HCT116 (cell line): ENCODE data around the gene RNF8. TPM values are rescaled to one million over a fixed set of nuclear protein-coding genes. Genes with fewer than 3 reads are reported as not detected.

ENCODE experiments used
- ATAC-seq: fragments of 200-7000 bp; cut with Tn5 transposase; 2 replicates; pipeline ENCODE4 v1.9.1; 2020; ENCODE audit warnings: mild to moderate bottlenecking, moderate library complexity
- BruUV-seq: library from RNA; stranded (reverse); fragments of 400-500 nt; replicated peaks from 2 replicates; lab custom pipeline; 2021; lab: Mats Ljungman, UMichigan
- CTCF ChIA-PET: fragments of 300-600 bp; sonication (Branson Sonifier 250); formaldehyde crosslinking; loops from one replicate; lab custom pipeline; 2021; ENCODE audit warnings: antibody characterized with exemption; lab: Charles Lee
- POLR2A ChIA-PET: fragments of 300-600, 350-600 bp; sonication (Branson Sonifier 250); formaldehyde crosslinking; loops from one replicate; lab custom pipeline; 2021; ENCODE audit warnings: antibody characterized with exemption; lab: Charles Lee
- RAD21 ChIA-PET, 2 experiments: fragments of 300-600 bp; sonication (Branson Sonifier 250); formaldehyde crosslinking; loops; one replicate each; lab custom pipeline; 2023; ENCODE audit warnings: low total read pairs in 2 of 2; ENCODE audit not compliant: uncharacterized antibody in 2 of 2, unreplicated experiment in 2 of 2, low non-redundant PET in 1 of 2; lab: Charles Lee
- DNase-seq: peaks from one replicate; pipeline ENCODE4 v3.0.0-alpha.2; 2010; ENCODE audit warnings: low read depth, low spot score
- H2AFZ ChIP-seq: fragments of 200-600 bp; shearing (Covaris generic), sonication (generic); 2 replicates; pipeline ENCODE4 v1.6.1; 2017; ENCODE audit warnings: low read depth, mixed run types, mixed read lengths, antibody characterized with exemption, low read length; ENCODE audit not compliant: poor library complexity, severe bottlenecking
- H3K27ac ChIP-seq: 2 replicates; pipeline ENCODE4 v1.5.1; 2012; ENCODE audit warnings: low read depth, low read length
- H3K27me3 ChIP-seq: fragments of 200-600 bp; sonication (generic); 2 replicates; pipeline ENCODE4 v1.6.1; 2016; ENCODE audit warnings: mixed run types, low read length, mixed read lengths; ENCODE audit not compliant: insufficient read depth
- H3K36me3 ChIP-seq, 2 experiments: fragments of 200-500 bp in 1 of 2; fragments of 200-600 bp in 1 of 2; sonication (Bioruptor generic) in 1 of 2; sonication (generic) in 1 of 2; 2 replicates each; pipeline versions ENCODE4 v1.5.1 to v1.6.1; 2014 to 2016; ENCODE audit warnings: low read length in 2 of 2, inconsistent platforms in 1 of 2, mixed read lengths in 1 of 2, mixed run types in 1 of 2; ENCODE audit not compliant: insufficient read depth in 2 of 2, control insufficient read depth in 1 of 2
- H3K4me1 ChIP-seq, 2 experiments: fragments of 200-600 bp in 1 of 2; sonication (generic) in 1 of 2; 2 replicates each; pipeline versions ENCODE4 v1.5.1 to v1.6.1; 2012 to 2017; ENCODE audit warnings: low read length in 2 of 2, inconsistent platforms in 1 of 2, mild to moderate bottlenecking in 1 of 2, mixed read lengths in 1 of 2, mixed run types in 1 of 2, moderate library complexity in 1 of 2; ENCODE audit not compliant: insufficient read depth in 2 of 2, control insufficient read depth in 1 of 2
- H3K4me2 ChIP-seq: fragments of 200-600 bp; sonication (generic); 2 replicates; pipeline ENCODE4 v1.6.1; 2017; ENCODE audit warnings: mixed run types, low read length, mixed read lengths
- H3K4me3 ChIP-seq, 2 experiments: fragments of 200-600 bp in 1 of 2; sonication (generic) in 1 of 2; replicated peaks in 1 of 2; 2 replicates each; pipeline ENCODE4 v1.5.1; 2011 to 2016; ENCODE audit warnings: low read length in 2 of 2, control low read depth in 1 of 2, low read depth in 1 of 2, mild to moderate bottlenecking in 1 of 2, mixed read lengths in 1 of 2, mixed run types in 1 of 2
- H3K79me2 ChIP-seq: fragments of 200-600 bp; sonication (generic); 2 replicates; pipeline ENCODE4 v1.6.1; 2017; ENCODE audit warnings: mild to moderate bottlenecking, mixed run types, low read length, moderate library complexity, mixed read lengths; ENCODE audit not compliant: insufficient read depth
- H3K9ac ChIP-seq: fragments of 200-600 bp; sonication (generic); 2 replicates; pipeline ENCODE4 v1.6.1; 2016; ENCODE audit warnings: low read length, mixed read lengths
- H3K9me2 ChIP-seq: fragments of 200-600 bp; sonication (generic), shearing (Covaris generic); 2 replicates; pipeline ENCODE4 v1.6.1; 2017; ENCODE audit warnings: mixed run types, mild to moderate bottlenecking, moderate library complexity; ENCODE audit not compliant: insufficient read depth
- H3K9me3 ChIP-seq, 2 experiments: fragments of 200-500 bp in 1 of 2; fragments of 200-600 bp in 1 of 2; sonication (Bioruptor generic) in 1 of 2; sonication (generic) in 1 of 2; 2 replicates each; pipeline ENCODE4 v1.6.1; 2014 to 2017; ENCODE audit warnings: low read length in 2 of 2, mixed read lengths in 2 of 2, inconsistent platforms in 1 of 2, low read depth in 1 of 2, mild to moderate bottlenecking in 1 of 2, mixed run types in 1 of 2, moderate library complexity in 1 of 2; ENCODE audit not compliant: control insufficient read depth in 1 of 2, insufficient read depth in 1 of 2
- H4K20me1 ChIP-seq: fragments of 200-600 bp; sonication (generic), shearing (Covaris generic); 2 replicates; pipeline ENCODE4 v1.6.1; 2017; ENCODE audit warnings: mixed run types, mild to moderate bottlenecking, moderate library complexity; ENCODE audit not compliant: insufficient read depth
- ELF1 ChIP-seq: IDR thresholded peaks from 2 replicates; pipeline ENCODE4 v1.6.1; 2012; ENCODE audit warnings: low read depth, borderline replicate concordance
- POLR2A ChIP-seq: IDR thresholded peaks from 2 replicates; pipeline ENCODE4 v1.7.0; 2011; ENCODE audit warnings: borderline replicate concordance; ENCODE audit not compliant: insufficient read depth, insufficient read length; ENCODE audit errors: extremely low read depth
- intact Hi-C: fragments of 100-400 bp; cut with micrococcal nuclease; formaldehyde crosslinking; loops from 2 replicates; pipeline ENCODE4 v1.10.0; 2022
- total RNA-seq: library from RNA; stranded (reverse); gene quantifications from one replicate; pipeline ENCODE4 v1.2.1, GENCODE V29; 2021; ENCODE audit not compliant: unreplicated experiment
- TF ChIP-seq, protein P1 (sequence below): IDR thresholded peaks from 2 replicates; pipeline ENCODE4 v1.6.1; 2012; ENCODE audit warnings: low read depth
- TF ChIP-seq, protein P2 (sequence below): IDR thresholded peaks from 2 replicates; pipeline ENCODE4 v1.6.1; 2011; ENCODE audit warnings: mild to moderate bottlenecking, low read length, moderate library complexity; ENCODE audit not compliant: insufficient replicate concordance; ENCODE audit errors: extremely low read depth

Gene RNF8
- total RNA-seq, 1 experiment from 2014 or later: 28.0 TPM

DNA sequence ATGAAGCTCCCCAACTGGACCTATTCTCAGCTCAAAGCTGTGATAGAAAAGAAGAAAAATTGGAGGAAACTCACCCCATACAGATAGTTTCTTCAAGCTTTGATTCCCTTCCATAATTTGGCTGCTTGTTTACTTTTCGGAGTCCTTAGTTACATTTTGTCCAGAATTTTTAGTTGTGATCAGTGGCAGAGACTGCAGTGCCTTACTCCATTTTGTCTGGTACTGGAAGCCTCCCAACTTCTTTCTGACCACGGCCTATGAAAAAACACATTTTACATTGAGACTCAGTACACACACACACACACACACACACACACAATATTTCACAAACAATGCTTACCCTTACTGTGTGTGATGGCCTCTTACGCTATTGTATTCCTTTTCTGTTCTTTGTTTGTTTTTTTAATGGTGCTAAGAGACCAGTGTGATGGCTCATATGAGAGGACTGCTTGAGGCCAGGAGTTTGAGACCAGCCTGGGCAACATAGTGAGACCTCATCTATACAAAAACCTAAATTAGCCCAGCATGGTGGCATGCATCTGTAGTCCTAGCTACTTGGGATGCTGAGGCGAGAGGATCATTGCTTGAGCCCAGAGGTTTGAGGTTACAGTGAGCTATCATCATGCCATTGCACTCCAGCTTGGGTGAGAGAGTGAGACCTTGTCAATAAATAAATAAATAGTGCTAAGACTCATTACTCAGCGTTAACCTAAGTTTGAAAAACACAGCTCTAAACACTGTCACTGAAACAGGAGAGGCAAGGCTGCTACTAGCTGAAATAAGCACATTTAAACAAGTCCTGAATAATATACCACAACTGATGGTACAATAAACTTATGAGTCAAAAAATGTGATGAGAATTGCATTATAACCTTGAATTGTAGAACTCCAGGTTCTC, 13.8 kb upstream of the RNF8 start:
- Histone ChIP-seq H2AFZ (no peak overlapping the region), H3K4me3 (no peak overlapping the region), H3K4me2 (0 out of 2 replicates have a peak overlapping the region, but pooled peaks have one; percentile 7), H3K9ac (no peak overlapping the region), H3K4me1 (peaks cover 0 to 6% of the 10 kb centered on the region in 2 experiments; a peak in 2 of 4 replicates), H3K27ac (no peak overlapping the region), H3K27me3 (no peaks in the 10 kb centered on the region), H3K36me3 (no peaks in the 10 kb centered on the region), H3K9me3 (no peaks in the 10 kb centered on the region), H3K9me2 (no peaks in the 10 kb centered on the region), H4K20me1 (no peaks in the 10 kb centered on the region), H3K79me2 (no peaks in the 10 kb centered on the region)
- ChIA-PET POLR2A (no interaction called here), CTCF (no interaction called here), RAD21 (no interaction called here)
- ATAC-seq: no peak
- intact Hi-C loops: no loop called here
- DNase-seq: no peak
- TF ChIP-seq POLR2A: no peak
- no TSS peak for BruUV-seq

DNA sequence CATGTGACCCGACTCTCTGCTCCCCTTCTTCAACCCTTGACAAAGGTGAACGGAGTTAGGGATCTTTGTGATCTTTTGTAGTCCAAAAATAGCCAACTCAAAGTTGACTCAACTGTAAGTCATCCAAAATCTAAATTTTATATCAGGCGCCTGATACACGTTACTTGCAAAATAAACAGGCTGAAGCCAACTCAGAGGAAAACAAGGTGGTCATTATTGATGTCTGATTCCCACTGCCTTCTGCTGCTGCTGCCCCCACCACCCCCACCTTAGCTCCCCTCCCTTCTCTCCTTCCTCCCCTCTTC, 13.2 kb upstream of the RNF8 start:
- no peak overlapping the region for H2AFZ ChIP-seq
- H3K4me1 ChIP-seq: peaks cover 0 to 6% of the 10 kb centered on the region in 2 experiments; a peak in 2 of 4 replicates
- no peaks in the 10 kb centered on the region for H3K36me3 ChIP-seq
- ATAC-seq: no peak
- DNase-seq: no peak
- CTCF ChIA-PET: no interaction called here
- BruUV-seq: no TSS peak
- no peaks in the 10 kb centered on the region for H3K9me2 ChIP-seq
- no peak overlapping the region for H3K9ac ChIP-seq
- TF ChIP-seq ELF1: no peak
- TF ChIP-seq, protein P1, sequence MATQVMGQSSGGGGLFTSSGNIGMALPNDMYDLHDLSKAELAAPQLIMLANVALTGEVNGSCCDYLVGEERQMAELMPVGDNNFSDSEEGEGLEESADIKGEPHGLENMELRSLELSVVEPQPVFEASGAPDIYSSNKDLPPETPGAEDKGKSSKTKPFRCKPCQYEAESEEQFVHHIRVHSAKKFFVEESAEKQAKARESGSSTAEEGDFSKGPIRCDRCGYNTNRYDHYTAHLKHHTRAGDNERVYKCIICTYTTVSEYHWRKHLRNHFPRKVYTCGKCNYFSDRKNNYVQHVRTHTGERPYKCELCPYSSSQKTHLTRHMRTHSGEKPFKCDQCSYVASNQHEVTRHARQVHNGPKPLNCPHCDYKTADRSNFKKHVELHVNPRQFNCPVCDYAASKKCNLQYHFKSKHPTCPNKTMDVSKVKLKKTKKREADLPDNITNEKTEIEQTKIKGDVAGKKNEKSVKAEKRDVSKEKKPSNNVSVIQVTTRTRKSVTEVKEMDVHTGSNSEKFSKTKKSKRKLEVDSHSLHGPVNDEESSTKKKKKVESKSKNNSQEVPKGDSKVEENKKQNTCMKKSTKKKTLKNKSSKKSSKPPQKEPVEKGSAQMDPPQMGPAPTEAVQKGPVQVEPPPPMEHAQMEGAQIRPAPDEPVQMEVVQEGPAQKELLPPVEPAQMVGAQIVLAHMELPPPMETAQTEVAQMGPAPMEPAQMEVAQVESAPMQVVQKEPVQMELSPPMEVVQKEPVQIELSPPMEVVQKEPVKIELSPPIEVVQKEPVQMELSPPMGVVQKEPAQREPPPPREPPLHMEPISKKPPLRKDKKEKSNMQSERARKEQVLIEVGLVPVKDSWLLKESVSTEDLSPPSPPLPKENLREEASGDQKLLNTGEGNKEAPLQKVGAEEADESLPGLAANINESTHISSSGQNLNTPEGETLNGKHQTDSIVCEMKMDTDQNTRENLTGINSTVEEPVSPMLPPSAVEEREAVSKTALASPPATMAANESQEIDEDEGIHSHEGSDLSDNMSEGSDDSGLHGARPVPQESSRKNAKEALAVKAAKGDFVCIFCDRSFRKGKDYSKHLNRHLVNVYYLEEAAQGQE: no peak
- TF ChIP-seq, protein P2, sequence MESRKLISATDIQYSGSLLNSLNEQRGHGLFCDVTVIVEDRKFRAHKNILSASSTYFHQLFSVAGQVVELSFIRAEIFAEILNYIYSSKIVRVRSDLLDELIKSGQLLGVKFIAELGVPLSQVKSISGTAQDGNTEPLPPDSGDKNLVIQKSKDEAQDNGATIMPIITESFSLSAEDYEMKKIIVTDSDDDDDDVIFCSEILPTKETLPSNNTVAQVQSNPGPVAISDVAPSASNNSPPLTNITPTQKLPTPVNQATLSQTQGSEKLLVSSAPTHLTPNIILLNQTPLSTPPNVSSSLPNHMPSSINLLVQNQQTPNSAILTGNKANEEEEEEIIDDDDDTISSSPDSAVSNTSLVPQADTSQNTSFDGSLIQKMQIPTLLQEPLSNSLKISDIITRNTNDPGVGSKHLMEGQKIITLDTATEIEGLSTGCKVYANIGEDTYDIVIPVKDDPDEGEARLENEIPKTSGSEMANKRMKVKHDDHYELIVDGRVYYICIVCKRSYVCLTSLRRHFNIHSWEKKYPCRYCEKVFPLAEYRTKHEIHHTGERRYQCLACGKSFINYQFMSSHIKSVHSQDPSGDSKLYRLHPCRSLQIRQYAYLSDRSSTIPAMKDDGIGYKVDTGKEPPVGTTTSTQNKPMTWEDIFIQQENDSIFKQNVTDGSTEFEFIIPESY: no peak
- no peak overlapping the region for H3K27ac ChIP-seq
- RAD21 ChIA-PET: no interaction called here
- no peaks in the 10 kb centered on the region for H3K9me3 ChIP-seq
- POLR2A ChIA-PET: no interaction called here
- H3K27me3 ChIP-seq: no peaks in the 10 kb centered on the region
- H3K4me2 ChIP-seq: 0 out of 2 replicates have a peak overlapping the region, but pooled peaks have one; percentile 7
- H4K20me1 ChIP-seq: no peaks in the 10 kb centered on the region
- no peak overlapping the region for H3K4me3 ChIP-seq
- H3K79me2 ChIP-seq: no peaks in the 10 kb centered on the region
- intact Hi-C loops: no loop called here
